ENCODE results near the gene TATDN2. TPM values are rescaled to one million over a fixed set of nuclear protein-coding genes. Genes with fewer than 3 reads are reported as not detected.

The TATDN2 gene
- polyA plus RNA-seq, 1 experiment, result 14.9 TPM

GRCh38 chr3:10312391-10312790 is 64.1 kb downstream of the TATDN2 start:
- TF ChIP-seq, protein P1, sequence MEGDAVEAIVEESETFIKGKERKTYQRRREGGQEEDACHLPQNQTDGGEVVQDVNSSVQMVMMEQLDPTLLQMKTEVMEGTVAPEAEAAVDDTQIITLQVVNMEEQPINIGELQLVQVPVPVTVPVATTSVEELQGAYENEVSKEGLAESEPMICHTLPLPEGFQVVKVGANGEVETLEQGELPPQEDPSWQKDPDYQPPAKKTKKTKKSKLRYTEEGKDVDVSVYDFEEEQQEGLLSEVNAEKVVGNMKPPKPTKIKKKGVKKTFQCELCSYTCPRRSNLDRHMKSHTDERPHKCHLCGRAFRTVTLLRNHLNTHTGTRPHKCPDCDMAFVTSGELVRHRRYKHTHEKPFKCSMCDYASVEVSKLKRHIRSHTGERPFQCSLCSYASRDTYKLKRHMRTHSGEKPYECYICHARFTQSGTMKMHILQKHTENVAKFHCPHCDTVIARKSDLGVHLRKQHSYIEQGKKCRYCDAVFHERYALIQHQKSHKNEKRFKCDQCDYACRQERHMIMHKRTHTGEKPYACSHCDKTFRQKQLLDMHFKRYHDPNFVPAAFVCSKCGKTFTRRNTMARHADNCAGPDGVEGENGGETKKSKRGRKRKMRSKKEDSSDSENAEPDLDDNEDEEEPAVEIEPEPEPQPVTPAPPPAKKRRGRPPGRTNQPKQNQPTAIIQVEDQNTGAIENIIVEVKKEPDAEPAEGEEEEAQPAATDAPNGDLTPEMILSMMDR (IDR thresholded peaks at IDR 0.05; ENCODE audit: insufficient read depth, low read depth, low read length), result no peak
- no peak for DNase-seq (ENCODE audit: low read depth)
- no peak overlapping the region for H3K4me3 ChIP-seq (ENCODE audit: low read depth, low read length)
- ChIA-PET POLR2A (no interaction called here), CTCF (interaction anchor here (1.3 kb wide), 1 partner anchor 8 kb away, joined by 4 read pairs; the partner anchor contains the start of gene SEC13)
- peaks cover 39% of the 10 kb centered on the region for H3K36me3 ChIP-seq (ENCODE audit: control insufficient read depth, insufficient read depth, low read length)
- H3K27me3 ChIP-seq (ENCODE audit: control insufficient read depth, insufficient read depth, low read length), result no peaks in the 10 kb centered on the region

DNA sequence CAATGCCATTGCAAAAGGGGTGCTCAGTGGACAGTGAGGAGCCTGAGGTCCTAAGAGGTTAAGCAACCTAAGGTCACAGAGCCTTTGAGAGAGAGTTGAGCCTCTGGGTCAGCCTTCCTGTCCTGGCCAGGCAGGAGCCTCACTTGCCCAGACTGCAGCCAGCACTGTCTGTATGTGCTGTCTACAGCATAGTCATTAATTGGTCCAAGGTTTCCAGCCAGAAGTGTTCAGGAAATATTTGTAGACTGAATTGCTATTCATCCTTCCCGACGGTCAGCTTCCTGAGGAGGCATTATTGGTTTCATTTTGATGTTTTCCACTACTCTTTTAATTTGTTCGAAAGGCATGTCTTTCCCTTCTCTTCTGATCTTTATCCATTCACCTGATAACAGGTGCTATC is 64.6 kb downstream of the TATDN2 start:
- CTCF ChIA-PET, result interaction anchor here (1.3 kb wide), 1 partner anchor 8 kb away, joined by 4 read pairs; the partner anchor contains the start of gene SEC13
- POLR2A ChIA-PET, result no interaction called here

GRCh38 chr3:10315101-10315500 is 66.8 kb downstream of the TATDN2 start:
- TF ChIP-seq, protein P1 (IDR thresholded peaks at IDR 0.05; ENCODE audit: insufficient read depth, low read depth, low read length), result no peak
- CTCF ChIA-PET, result no interaction called here

More for the DNA sequence above, 64.6 kb downstream of the TATDN2 start:
- Histone ChIP-seq H3K4me3 (ENCODE audit: low read depth, low read length) (no peak overlapping the region), H3K27me3 (ENCODE audit: control insufficient read depth, insufficient read depth, low read length) (no peaks in the 10 kb centered on the region), H3K36me3 (ENCODE audit: control insufficient read depth, insufficient read depth, low read length) (peaks cover 40% of the 10 kb centered on the region)
- TF ChIP-seq, protein P1 (IDR thresholded peaks at IDR 0.05; ENCODE audit: insufficient read depth, low read depth, low read length), result no peak
- no peak for DNase-seq (ENCODE audit: low read depth)

DNA sequence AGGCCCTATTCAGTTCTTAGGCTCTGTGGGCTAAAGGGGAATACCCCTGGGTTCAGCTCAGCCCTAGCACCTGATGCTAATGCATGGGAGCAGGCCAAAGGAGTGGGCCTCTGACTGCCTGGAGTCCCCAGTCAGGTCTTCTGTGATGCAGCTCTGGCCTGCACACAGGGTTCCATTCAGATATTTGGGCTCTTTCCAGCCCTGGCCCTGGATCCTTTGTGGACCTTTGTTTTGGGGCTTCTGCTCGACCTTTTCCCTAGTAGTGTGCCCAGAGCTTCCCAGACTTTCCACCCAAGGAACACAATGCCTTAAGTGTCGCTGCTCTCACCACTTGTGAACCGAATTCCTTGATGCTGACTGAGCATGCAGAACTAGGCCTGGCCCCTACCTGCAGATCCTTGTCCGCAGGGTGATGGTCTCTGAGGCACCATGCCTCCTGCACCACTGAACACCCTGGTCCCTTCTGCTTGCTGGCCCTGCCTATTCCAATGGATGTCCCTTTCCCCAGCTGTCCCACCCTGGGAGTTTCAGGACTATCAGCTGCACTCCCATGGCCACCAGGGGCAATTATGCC is 67.6 kb downstream of the TATDN2 start:
- H3K4me3 ChIP-seq (ENCODE audit: low read depth, low read length), result no peak overlapping the region
- peaks cover 41% of the 10 kb centered on the region for H3K36me3 ChIP-seq (ENCODE audit: control insufficient read depth, insufficient read depth, low read length)
- POLR2A ChIA-PET, result no interaction called here
- TF ChIP-seq, protein P1 (IDR thresholded peaks at IDR 0.05; ENCODE audit: insufficient read depth, low read depth, low read length), result no peak
- CTCF ChIA-PET, result interaction anchor here (1.0 kb wide), 1 partner anchor 28 kb away, joined by 3 read pairs; no protein-coding TSS in a partner anchor
- no peaks in the 10 kb centered on the region for H3K27me3 ChIP-seq (ENCODE audit: control insufficient read depth, insufficient read depth, low read length)
- DNase-seq (ENCODE audit: low read depth), result no peak

More at GRCh38 chr3:10315101-10315500, 66.8 kb downstream of the TATDN2 start:
- POLR2A ChIA-PET, result no interaction called here
- DNase-seq (ENCODE audit: low read depth), result no peak
- Histone ChIP-seq H3K4me3 (ENCODE audit: low read depth, low read length) (no peak overlapping the region), H3K36me3 (ENCODE audit: control insufficient read depth, insufficient read depth, low read length) (peaks cover 41% of the 10 kb centered on the region), H3K27me3 (ENCODE audit: control insufficient read depth, insufficient read depth, low read length) (no peaks in the 10 kb centered on the region)

DNA sequence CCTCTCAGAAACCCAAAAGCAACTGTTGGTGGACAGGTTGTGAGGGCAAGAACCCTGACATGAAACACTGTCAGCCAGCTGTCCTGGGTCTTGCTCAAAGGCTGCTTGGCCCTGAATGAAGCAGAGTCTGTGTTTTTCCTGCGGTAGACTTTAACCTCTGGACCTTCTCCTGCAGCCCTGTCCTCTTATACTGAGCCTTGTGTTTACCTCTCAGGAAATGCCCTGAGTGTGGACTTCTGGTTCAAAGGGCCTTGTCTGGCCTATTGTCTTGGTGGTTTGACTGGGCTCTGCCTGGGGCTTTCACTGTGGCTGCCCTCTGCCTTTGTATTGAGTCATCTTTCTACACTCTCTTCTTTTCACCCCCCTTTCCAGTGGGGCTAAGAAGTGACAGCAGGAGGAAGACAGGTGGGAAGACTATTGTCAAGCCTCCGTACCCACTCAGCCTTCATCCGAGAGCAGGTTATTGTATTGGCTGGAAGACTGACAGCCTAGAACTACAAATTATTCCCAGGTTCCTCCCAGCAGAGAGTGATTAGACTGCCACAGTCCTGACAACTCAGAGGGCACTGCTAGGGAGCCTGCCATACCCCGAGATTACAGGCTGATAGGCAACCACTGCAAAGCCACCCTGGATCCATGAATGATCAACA is 69.2 kb downstream of the TATDN2 start:
- TF ChIP-seq, protein P1 (IDR thresholded peaks at IDR 0.05; ENCODE audit: insufficient read depth, low read depth, low read length), result no peak
- Histone ChIP-seq H3K4me3 (ENCODE audit: low read depth, low read length) (no peak overlapping the region), H3K27me3 (ENCODE audit: control insufficient read depth, insufficient read depth, low read length) (no peaks in the 10 kb centered on the region), H3K36me3 (ENCODE audit: control insufficient read depth, insufficient read depth, low read length) (peaks cover 35% of the 10 kb centered on the region)
- no peak for DNase-seq (ENCODE audit: low read depth)
- ChIA-PET POLR2A (no interaction called here), CTCF (no interaction called here)

Data from BJ (cell line).